Cerebellar nuclear complex (tissue), 1 donor: ENCODE measurements around the gene SEMA3G.

Experiments used
- DNase-seq, 2 experiments: peaks; one replicate each; lab custom pipeline; 2025; lab: John Stamatoyannopoulos, UW

The SEMA3G gene

DNA sequence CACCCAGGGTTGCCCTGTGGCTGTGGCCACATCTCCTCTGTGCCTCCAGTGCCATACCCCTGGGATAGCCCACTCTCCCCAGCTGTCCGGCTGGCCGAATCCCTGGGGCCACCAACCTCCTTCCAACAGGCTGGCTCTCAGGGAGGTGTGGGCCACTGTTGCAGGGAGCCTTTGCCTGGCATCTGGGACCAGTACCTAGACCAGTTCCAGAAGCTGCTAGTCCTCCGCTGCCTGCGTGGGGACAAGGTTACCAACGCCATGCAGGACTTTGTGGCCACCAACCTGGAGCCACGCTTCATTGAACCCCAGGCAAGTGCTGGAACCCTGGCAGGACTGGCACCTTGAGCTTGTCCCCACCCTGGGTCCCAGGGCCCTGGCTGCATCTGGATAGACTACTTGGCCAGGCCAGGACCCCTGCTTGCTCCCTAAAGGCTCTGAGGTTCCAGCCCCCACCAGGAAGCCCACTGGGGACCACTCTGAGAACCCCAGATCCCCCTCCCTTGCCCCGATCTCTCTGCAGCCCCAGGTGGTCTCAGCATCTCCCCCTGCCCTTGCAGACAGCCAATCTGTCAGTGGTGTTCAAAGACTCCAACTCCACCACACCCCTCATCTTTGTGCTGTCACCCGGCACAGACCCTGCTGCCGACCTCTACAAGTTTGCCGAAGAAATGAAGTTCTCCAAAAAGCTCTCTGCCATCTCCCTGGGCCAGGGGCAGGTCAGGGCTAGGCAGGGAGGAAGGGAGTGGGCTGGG is 50.0 kb downstream of the SEMA3G start:
- no peak for DNase-seq

DNA sequence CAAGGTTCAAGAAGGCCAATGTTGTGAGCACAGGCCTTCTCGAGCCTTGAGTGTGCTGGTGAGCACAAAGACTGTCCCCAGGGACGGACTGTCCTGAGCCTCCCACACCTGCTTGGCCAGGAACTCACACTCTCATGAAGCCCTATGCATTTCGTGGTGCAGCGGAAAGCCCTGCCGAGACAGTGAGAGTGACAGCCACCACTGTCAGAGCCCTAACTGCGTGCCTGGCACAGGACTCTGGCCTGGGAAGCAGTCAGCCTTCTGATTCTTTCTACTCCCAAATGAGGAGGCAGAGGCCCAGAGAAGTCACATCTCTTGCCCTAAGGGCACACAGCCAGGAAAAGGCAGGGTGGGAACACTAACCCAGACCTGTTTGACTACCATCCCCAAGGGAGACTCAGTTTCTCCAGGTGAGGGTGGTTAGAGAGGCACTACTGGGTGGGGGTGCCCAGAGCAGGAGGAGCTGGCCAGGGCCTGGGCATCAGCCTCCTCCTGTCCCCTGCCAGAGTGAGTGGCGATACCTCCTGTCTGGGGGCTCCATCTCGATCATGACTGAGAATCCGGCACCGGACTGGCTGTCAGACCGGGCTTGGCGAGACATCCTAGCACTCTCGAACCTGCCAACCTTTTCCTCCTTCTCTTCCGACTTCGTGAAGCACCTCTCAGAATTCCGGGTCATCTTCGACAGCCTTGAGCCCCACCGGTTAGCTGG is 50.8 kb downstream of the SEMA3G start:
- DNase-seq, result no peak

DNA sequence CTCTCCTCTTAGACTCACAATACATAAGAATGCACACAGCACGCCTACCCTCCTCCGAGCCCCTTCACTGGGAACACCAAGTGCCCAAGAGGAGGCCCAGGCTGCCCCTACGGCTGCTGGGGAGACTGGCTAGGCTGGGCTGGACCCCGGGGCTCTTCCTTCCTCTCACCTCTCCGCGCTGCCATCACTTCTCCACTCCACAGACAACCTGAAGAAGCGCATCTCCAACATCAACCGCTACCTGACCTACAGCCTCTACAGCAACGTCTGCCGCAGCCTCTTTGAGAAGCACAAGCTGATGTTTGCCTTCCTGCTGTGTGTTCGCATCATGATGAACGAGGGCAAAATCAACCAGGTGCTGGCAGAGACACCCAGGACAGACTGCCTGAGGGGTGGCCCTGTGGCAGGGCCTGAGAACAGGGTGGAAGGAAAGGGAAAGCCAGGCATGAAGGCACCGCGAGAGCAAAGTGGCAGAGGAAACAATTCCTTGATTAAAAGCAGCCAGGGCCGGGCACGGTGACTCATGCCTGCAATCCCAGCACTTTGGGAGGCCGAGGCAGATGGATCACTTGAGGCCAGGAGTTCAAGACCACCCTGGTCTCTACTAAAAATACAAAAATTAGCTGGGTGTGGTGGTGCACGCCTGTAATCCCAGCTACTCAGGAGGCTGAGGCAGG is 51.6 kb downstream of the SEMA3G start:
- DNase-seq, result no peak

DNA sequence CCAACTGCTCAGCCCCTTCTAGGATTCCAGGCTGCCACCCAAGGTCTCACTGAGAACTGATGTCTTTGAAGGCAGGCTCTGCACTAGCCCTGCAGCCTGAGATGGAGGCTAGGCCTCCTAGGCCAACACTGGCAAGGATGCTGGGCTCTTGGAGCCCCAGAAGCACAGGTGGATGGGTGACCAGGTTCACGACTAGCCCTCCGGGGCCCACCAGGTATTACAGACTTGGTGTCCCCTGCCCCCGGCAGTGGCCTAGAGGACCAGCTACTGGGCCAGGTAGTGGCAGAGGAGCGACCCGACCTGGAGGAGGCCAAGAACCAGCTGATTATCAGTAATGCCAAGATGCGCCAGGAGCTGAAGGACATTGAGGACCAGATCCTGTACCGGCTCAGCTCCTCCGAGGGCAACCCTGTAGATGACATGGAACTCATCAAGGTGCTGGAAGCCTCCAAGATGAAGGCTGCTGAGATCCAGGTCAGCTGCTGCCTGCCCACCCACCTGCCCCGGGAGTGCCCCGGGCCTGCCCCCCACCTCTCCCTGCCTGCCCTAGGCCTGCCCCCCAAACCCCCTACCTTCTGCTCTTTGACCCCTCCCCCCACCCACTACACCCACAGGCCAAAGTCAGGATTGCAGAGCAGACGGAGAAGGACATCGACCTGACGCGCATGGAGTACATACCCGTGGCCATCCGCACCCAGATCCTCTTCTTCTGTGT is 52.5 kb downstream of the SEMA3G start:
- no peak for DNase-seq

DNA sequence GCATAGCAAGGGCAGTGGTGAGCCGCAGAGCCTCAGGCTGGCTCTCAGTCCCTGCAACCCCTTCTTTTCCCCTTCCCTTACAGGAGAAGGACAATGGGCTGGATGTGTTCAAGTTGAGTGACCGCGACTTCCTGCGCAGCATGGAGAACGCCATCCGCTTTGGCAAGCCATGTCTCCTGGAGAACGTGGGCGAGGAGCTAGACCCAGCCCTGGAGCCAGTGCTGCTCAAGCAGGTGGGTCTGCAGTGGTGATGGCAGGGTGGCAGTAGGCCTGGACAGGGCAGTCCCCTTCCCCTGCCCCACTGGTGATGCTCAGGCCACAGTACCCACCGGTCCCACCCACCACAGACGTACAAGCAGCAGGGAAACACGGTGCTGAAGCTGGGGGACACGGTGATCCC is 53.8 kb downstream of the SEMA3G start:
- DNase-seq, result no peak

DNA sequence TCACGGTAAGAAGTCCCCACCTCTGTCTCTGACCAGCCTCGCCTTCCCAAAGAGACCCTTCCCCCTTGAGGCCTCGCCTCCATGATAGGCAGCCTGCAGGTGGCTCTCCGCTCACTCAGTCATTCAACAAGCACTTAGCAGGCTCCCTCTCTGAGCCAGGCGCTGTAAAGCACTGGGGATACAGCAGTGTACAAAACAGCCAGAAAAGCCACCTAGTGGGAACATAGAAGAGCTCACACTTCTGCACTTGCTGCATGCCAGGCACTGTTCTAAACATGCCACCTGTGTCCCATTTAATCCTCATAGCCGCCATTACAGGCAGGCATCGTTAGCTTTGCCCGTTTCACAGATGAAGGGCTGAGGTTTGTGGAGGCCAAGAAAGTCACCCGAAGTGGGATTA is 56.0 kb downstream of the SEMA3G start:
- DNase-seq, result no peak

DNA sequence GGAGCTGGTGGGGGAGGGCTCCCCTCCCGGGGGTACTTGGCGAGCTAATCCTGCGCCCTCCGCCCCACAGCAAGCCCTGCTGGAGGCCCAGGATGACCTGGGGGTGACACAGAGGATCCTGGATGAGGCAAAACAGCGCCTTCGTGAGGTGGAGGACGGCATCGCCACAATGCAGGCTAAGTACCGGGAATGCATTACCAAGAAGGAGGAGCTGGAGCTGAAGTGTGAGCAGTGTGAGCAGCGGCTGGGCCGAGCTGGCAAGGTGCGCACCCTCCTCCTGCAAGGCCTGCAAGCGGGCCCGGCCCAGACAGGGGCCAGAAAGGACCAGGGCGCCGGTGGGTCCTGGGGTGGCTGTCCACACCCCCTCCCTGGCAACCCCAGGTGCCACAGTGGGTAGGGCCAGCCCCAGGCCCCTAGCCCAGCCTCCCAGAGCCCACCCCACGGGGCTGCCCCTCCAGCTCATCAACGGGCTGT is 56.5 kb downstream of the SEMA3G start:
- DNase-seq, result no peak

DNA sequence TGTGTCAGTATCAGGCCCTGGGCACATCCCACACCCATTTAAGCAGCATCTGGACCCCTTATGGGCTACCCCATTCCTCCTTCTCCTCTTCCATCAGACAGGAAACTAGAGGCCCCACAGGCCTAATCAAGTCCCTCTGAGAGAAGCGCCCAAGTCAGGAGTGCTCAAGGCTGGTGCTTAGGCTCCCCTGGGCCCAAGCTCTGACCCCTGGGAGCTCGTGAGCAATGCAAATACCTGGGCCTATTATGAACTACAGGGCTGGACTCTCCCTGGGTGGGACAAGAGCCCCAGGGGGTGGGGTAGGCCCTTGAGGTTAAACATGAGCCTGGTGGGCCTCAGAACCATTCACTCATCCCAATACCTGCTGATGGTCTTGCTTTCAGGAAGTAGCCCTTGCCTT is 57.4 kb downstream of the SEMA3G start:
- DNase-seq, result no peak

DNA sequence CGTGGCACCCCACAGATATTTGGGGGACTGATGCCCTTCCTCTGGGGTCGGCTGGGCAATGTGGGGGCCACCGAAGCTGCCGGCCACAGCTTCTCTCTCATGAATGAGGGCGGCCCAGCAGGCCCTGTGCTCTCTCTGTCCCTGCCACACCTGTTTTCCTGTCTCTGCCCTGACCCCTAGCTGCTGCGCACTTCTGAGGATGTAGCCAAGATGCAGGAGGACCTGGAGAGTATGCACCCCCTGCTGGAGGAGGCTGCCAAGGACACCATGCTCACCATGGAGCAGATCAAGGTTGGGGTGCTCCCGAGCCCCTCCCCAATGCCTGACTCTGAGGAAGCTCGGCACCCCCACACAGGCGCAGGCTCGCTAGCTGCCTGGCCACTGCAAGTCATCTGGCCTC is 59.7 kb downstream of the SEMA3G start:
- DNase-seq, result no peak

DNA sequence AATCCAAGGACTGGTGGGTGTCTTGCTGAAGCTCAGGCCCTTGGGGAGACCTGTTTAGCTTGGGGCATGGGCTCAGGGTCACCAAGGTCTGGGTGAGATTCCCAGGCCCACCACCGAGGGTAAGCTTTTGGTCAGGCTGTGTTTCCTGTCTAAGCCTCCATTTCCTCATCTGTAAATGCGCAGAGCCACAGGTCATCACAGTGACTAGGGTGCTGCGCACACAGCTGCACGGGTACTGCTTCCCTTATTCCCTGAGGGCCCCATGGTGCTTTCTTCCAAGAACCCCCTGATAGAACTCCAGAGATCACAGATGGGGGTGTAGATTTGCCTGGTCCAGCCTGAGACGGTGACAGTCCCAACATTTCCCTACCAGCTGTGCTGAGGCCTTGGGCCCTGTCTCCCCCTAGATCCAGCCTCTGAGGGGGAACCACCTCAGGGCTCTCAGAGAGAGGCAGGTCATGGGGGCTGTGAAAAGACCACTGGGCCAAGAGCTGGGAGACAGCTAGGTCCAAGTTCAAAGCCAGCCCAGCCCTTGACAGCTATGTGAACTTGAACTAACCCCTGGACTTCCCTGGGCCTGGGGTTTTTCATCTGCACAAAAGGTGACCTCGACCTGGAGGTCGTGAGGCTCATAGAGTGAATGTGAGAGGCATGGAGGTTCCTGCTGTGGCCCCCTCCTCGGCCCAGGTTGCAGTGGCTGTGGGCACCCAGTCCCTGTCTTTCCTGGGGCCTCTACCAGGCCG is 60.7 kb downstream of the SEMA3G start:
- DNase-seq, result no peak

DNA sequence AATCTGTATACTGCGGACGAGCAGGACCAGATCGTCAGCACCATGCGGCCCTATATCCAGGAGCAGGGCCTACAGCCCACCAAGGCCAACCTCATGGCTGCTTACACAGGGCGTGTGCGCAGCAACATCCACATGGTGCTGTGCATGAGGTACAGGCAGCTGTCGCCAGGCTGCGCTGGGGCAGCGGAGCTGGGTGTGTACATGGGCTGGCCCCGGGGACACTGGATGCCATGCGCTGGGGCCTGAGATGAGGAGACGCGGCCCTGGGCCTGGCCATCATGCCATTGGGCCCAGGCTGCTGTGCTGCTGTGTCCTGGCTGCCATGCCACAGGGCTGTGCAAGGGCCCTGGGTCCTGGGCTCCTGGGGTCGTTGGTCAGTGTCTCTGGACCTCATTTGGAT is 61.5 kb downstream of the SEMA3G start:
- DNase-seq, result no peak
